D721Med (cell line): Measurements from ENCODE around the gene CALHM6.

Source experiments
- DNase-seq: peaks from one replicate; pipeline ENCODE4 v3.0.0; 2011; ENCODE audit warnings: low spot score; ENCODE audit not compliant: insufficient read length
- FAIRE-seq: peaks from 2 replicates; lab custom pipeline; 2011; peaks lifted over from hg19 to GRCh38; lab: Jason Lieb, UNC
- CTCF ChIP-seq: IDR thresholded peaks from 2 replicates; pipeline ENCODE4 v1.5.1; 2012; ENCODE audit warnings: mild to moderate bottlenecking, control low read depth; ENCODE audit not compliant: insufficient read depth; ENCODE audit errors: missing control alignments

Gene CALHM6

GRCh38 chr6:116511424-116512110 is 50.4 kb downstream of the CALHM6 start, which contains the start of gene CALHM5:
Gene CALHM5 (plus strand): TSS chr6:116511639. CDS start chr6:116511697, 58 bp downstream.
- peak; percentile 36 for TF ChIP-seq CTCF
- no peak for DNase-seq
- FAIRE-seq = no peak

GRCh38 chr6:116512111-116512559 is 51.0 kb downstream of the CALHM6 start:
- DNase-seq = no peak
- no peak for TF ChIP-seq CTCF
- FAIRE-seq = no peak

- no peak for TF ChIP-seq CTCF
- DNase-seq (no peak), FAIRE-seq (no peak)
These were observed 51.6 kb downstream of the CALHM6 start for GRCh38 chr6:116512734-116513133.
